Lower leg skin (tissue), 4 donors: Measurements from ENCODE around the gene TMEM218. TPM values are rescaled to one million over a fixed set of nuclear protein-coding genes. Genes with fewer than 3 reads are reported as not detected.

Experiments
- DNase-seq, 2 donors: peaks; one replicate each; pipeline ENCODE4 v3.0.0-alpha.2; 2019; ENCODE audit warnings: low spot score in 2 of 2
- H3K4me3 ChIP-seq: fragments of 200-600 bp; sonication (generic); 2 replicates; pipeline ENCODE4 v1.5.1; 2017; ENCODE audit warnings: mild to moderate bottlenecking, low read depth; ENCODE audit not compliant: poor library complexity, severe bottlenecking
- POLR2A ChIP-seq, 2 donors: fragments of 450-650 bp; IDR thresholded peaks; one replicate each; pipeline ENCODE4 v1.6.1; 2016 to 2017; ENCODE audit warnings: antibody characterized with exemption in 2 of 2, mild to moderate bottlenecking in 1 of 2, moderate library complexity in 1 of 2
- WGBS, 2 donors: methylation state at CpG; one replicate each; pipeline ENCODE4 v1.1.5; 2018; 5-methylcytosine and 5-hydroxymethylcytosine counted together
- intact Hi-C: fragments of 100-400 bp; cut with DNase I; formaldehyde crosslinking; loops from one replicate; pipeline ENCODE4 v1.15.0; 2023; ENCODE audit warnings: low total_unique reads
- total RNA-seq, 4 donors: library from RNA; depleted of rRNA; stranded (reverse); fragments of >200 nt; gene quantifications; one replicate each; pipeline ENCODE4 v1.1.0, GENCODE V29; 2016
- TF ChIP-seq, protein P1 (sequence below), 3 donors: fragments of 450-650 bp; IDR thresholded peaks; one replicate each; pipeline ENCODE4 v1.5.1; 2016; ENCODE audit warnings: antibody characterized with exemption in 3 of 3, mild to moderate bottlenecking in 3 of 3, moderate library complexity in 2 of 3

The TMEM218 gene
- total RNA-seq, 4 donors from 2014 or later, result 8.6 to 17.1 (median 13.6) TPM

GRCh38 chr11:125083312-125084056 lies 27.9 kb downstream of the TMEM218 start:
- WGBS, 2 donors, result 62 to 65% methylated on average over 11 of the region's 11 CpGs
- TF ChIP-seq POLR2A (IDR thresholded peaks at IDR 0.05), result no peak
- TF ChIP-seq, protein P1, sequence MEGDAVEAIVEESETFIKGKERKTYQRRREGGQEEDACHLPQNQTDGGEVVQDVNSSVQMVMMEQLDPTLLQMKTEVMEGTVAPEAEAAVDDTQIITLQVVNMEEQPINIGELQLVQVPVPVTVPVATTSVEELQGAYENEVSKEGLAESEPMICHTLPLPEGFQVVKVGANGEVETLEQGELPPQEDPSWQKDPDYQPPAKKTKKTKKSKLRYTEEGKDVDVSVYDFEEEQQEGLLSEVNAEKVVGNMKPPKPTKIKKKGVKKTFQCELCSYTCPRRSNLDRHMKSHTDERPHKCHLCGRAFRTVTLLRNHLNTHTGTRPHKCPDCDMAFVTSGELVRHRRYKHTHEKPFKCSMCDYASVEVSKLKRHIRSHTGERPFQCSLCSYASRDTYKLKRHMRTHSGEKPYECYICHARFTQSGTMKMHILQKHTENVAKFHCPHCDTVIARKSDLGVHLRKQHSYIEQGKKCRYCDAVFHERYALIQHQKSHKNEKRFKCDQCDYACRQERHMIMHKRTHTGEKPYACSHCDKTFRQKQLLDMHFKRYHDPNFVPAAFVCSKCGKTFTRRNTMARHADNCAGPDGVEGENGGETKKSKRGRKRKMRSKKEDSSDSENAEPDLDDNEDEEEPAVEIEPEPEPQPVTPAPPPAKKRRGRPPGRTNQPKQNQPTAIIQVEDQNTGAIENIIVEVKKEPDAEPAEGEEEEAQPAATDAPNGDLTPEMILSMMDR (IDR thresholded peaks at IDR 0.05), result no peak
- H3K4me3 ChIP-seq, result no peak overlapping the region
- peak in 1 of 2 donors; percentile 79 for DNase-seq
- intact Hi-C loops, result no loop called here

DNA sequence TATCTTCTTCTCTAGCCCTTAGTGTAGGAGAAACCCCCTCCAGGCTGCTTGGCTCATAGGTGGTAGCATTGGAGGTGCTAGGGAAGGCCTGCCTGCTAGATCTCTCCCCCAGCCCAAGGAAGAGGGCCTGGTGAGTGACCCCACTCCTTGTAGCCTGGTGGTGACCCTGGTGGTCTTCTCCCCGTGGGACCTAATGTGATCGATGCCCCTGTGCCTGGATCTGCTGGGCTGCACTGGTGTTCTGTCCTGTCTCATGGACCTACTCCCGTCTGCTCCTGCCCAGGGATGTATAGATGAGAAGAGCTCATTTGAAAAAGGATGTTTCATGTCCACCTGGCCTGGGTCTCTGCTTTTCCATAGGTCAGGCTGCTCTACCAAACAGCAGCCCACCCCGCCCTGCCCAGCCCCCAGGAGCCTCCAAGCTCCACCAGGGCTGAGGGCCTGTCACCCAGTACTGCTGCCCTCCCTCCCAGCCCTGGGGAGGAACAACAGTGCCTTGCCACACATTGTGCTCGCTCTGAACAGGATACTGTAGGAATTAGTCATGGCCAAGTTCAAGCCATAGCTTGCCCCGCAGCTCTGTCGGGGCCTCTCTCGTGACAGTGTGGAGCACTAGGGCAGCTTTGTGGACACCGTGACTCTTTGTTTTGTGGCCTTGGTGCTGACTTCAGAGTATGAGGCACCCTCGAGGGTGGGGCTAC lies 28.7 kb downstream of the TMEM218 start:
- no peak overlapping the region for H3K4me3 ChIP-seq
- WGBS, 2 donors, result 53 to 54% methylated on average over 10 of the region's 10 CpGs
- DNase-seq, result peak in 1 of 2 donors; percentile 54
- TF ChIP-seq, protein P1 (IDR thresholded peaks at IDR 0.05), result no peak
- no peak for TF ChIP-seq POLR2A (IDR thresholded peaks at IDR 0.05)
- intact Hi-C loops, result no loop called here

GRCh38 chr11:125082040-125082439 lies 29.4 kb downstream of the TMEM218 start:
- no peak overlapping the region for H3K4me3 ChIP-seq
- intact Hi-C loops, result no loop called here
- no peak for TF ChIP-seq POLR2A (IDR thresholded peaks at IDR 0.05)
- WGBS, 2 donors, result 87 to 94% methylated on average over 5 of the region's 5 CpGs
- DNase-seq, result peak in 1 of 2 donors; percentile 71

DNA sequence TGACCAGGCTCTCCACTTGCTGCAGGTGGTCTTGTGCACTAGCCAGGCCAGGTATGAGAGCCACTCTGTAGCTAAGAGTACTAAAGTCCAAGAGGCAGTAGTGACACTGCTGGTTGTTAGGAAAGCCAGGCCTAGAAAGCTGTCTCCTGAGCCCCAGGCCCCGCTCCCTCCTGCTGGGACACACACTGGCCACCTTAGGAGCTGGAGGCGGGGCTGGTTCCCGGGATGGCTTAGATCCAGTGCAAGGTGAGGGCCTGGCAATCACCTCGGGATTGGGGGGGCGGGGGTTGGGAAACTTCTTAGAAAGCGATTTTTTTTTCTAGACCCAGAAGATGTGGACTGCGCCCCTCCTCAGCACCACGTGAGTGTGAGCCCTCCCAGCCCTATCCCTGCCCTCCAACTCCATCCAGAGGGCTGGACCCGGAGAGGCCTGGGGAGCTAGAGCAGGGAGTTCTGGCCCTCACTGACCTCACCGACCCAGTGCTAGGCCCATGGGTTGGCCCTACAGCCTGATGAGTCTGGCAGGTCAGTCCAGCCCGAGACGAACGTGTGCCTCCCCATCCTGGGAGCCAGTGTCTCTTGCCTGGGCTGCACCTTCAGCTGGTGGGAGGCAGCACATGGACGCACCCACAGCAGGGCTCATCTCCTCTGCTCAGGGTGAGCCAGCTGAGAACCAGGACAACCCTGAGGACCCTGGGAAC lies 30.2 kb downstream of the TMEM218 start:
- no peak overlapping the region for H3K4me3 ChIP-seq
- TF ChIP-seq POLR2A (IDR thresholded peaks at IDR 0.05), result no peak
- TF ChIP-seq, protein P1 (IDR thresholded peaks at IDR 0.05), result no peak
- peak in 1 of 2 donors; percentile 74 for DNase-seq
- intact Hi-C loops, result no loop called here
- 69 to 77% methylated on average over 14 of the region's 14 CpGs for WGBS, 2 donors

- TF ChIP-seq, protein P1 (IDR thresholded peaks at IDR 0.05), result no peak
- no peak for TF ChIP-seq POLR2A (IDR thresholded peaks at IDR 0.05)
- DNase-seq, result peak in 1 of 2 donors; percentile 78
- intact Hi-C loops, result no loop called here
- H3K4me3 ChIP-seq, result no peak overlapping the region
- 87 to 88% methylated on average over 12 of the region's 12 CpGs for WGBS, 2 donors
These were observed 30.9 kb downstream of the TMEM218 start for GRCh38 chr11:125080531-125080911.
